Ovary (tissue), 9 donors: ENCODE data around the gene LYPD1. TPM values are rescaled to one million over a fixed set of nuclear protein-coding genes. Genes with fewer than 3 reads are reported as not detected.

Experiments
- DNase-seq, 5 donors: peaks; one replicate each; pipeline ENCODE4 v3.0.0-alpha.2; 2019 to 2020
- H3K27ac ChIP-seq, 2 donors: fragments of 200-600 bp; one replicate each; pipeline versions ENCODE4 v1.5.1 to v1.8.0; 2019 to 2022
- H3K27me3 ChIP-seq: fragments of 200-600 bp; one replicate; pipeline ENCODE4 v1.8.0; 2022
- H3K36me3 ChIP-seq: fragments of 200-600 bp; sonication (generic); one replicate; pipeline ENCODE4 v1.5.1; 2019
- H3K4me1 ChIP-seq: one replicate; pipeline ENCODE4 v1.8.1; 2013; ENCODE audit warnings: mild to moderate bottlenecking, moderate library complexity; ENCODE audit not compliant: insufficient read depth
- H3K4me3 ChIP-seq: fragments of 200-600 bp; sonication (generic); one replicate; pipeline ENCODE4 v1.5.1; 2017
- H3K9me3 ChIP-seq, 2 donors: fragments of 200-600 bp in 1 of 2; sonication (generic) in 1 of 2; one replicate each; pipeline versions ENCODE4 v1.5.1 to v1.8.1; 2013 to 2019; ENCODE audit warnings: mild to moderate bottlenecking in 1 of 2, moderate library complexity in 1 of 2
- EP300 ChIP-seq: sonication (generic); formaldehyde crosslinking; IDR thresholded peaks from one replicate; pipeline ENCODE4 v1.6.1; 2017; ENCODE audit warnings: antibody characterized with exemption
- POLR2A ChIP-seq: fragments of 450-650 bp; IDR thresholded peaks from one replicate; pipeline ENCODE4 v1.6.1; 2017; ENCODE audit warnings: antibody characterized with exemption, mild to moderate bottlenecking, moderate library complexity
- WGBS, 3 donors: extraction: QIAGEN DNeasy Blood & Tissue Kit in 1 of 3; methylation state at CpG; one replicate each; pipeline versions ENCODE4 v1.1.5 to v1.1.7; 2013 to 2017; 5-methylcytosine and 5-hydroxymethylcytosine counted together
- intact Hi-C, 4 donors: fragments of 100-400 bp; cut with DNase I; formaldehyde crosslinking; loops; one replicate each; pipeline versions ENCODE4 v1.11.0 to v1.15.1; 2022 to 2023
- polyA plus RNA-seq, 2 donors: library from polyadenylated mRNA; stranded (reverse); fragments of 200-250 nt in 1 of 2; fragments of 350-450 nt in 1 of 2; fragmentation: Illumina TruSeq in 1 of 2; extraction: RNeasy Lipid Tissue Mini Kit (QIAGEN cat#74804) in 1 of 2; gene quantifications; one replicate each; pipeline ENCODE4 v1.2.3, GENCODE V29; 2013 to 2014
- total RNA-seq, 7 donors: library from RNA; depleted of rRNA in 2 of 7; stranded (reverse); fragments of >200 nt in 2 of 7; fragmentation: NEBNext Ultra II Directional in 3 of 7; extraction: Animal tissue kit (Norgen Biotek cat#: 25700) in 3 of 7; gene quantifications; one replicate each; pipeline versions ENCODE4 v1.1.0 to v1.2.4, GENCODE V29; 2016 to 2023
- TF ChIP-seq, protein P1 (sequence below), 3 donors: fragments of 450-650 bp in 2 of 3; fragments of 200-600 bp in 1 of 3; IDR thresholded peaks; one replicate each; pipeline versions ENCODE4 v1.5.1 to v1.8.0; 2016 to 2022; ENCODE audit warnings: antibody characterized with exemption in 3 of 3, mild to moderate bottlenecking in 1 of 3
- donor health status: DM: no; HTN: no; CAD: no; lungs with moderate emphysema.
- donor health status: DM: no; HTN: no; CAD: no.
- donor health status: Bipolar disorder and iron deficiency.
- donor health status: DM: yes; HTN: yes; CAD: no.
- donor health status: DM: no; HTN: no; CAD: no.
- donor health status: DM: yes; HTN: yes; CAD: no.

The LYPD1 gene
- total and polyA plus RNA-seq, 9 donors, result 0.83 to 77.3 (median 6.9) TPM; not detected in 2

DNA sequence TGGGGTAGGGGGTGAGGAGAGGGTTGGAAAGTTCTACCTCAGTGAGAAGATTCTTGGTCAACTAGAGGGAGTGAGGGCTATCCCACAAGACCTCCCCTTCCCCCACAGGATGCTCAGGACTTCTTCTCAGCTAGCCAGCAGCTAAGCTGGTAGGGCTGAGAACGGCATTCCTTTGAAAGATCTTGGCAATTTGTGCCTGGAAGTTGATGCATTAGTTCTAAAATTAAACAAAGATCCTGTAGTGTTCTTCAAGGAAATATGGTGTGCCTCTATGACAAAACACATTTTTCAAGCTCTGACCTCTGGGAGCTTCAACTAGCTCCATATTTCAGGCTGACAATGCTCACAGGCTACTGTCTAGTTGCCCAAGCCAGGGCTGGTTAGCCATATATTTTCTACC, 2.3 kb downstream of the LYPD1 start:
- intact Hi-C loops, result no loop called here
- WGBS, 3 donors, result 27 to 35% (median 35%) methylated on average over 1 of the region's 1 CpG
- no peak for DNase-seq
- Histone ChIP-seq H3K27me3 (no peaks in the 10 kb centered on the region), H3K4me3 (no peak overlapping the region), H3K9me3 (no peaks in the 10 kb centered on the region), H3K36me3 (no peaks in the 10 kb centered on the region), H3K27ac (no peak overlapping the region), H3K4me1 (peaks cover 7% of the 10 kb centered on the region)
- TF ChIP-seq EP300 (no peak), POLR2A (no peak)
- TF ChIP-seq, protein P1, sequence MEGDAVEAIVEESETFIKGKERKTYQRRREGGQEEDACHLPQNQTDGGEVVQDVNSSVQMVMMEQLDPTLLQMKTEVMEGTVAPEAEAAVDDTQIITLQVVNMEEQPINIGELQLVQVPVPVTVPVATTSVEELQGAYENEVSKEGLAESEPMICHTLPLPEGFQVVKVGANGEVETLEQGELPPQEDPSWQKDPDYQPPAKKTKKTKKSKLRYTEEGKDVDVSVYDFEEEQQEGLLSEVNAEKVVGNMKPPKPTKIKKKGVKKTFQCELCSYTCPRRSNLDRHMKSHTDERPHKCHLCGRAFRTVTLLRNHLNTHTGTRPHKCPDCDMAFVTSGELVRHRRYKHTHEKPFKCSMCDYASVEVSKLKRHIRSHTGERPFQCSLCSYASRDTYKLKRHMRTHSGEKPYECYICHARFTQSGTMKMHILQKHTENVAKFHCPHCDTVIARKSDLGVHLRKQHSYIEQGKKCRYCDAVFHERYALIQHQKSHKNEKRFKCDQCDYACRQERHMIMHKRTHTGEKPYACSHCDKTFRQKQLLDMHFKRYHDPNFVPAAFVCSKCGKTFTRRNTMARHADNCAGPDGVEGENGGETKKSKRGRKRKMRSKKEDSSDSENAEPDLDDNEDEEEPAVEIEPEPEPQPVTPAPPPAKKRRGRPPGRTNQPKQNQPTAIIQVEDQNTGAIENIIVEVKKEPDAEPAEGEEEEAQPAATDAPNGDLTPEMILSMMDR (IDR thresholded peaks at IDR 0.05), result no peak

DNA sequence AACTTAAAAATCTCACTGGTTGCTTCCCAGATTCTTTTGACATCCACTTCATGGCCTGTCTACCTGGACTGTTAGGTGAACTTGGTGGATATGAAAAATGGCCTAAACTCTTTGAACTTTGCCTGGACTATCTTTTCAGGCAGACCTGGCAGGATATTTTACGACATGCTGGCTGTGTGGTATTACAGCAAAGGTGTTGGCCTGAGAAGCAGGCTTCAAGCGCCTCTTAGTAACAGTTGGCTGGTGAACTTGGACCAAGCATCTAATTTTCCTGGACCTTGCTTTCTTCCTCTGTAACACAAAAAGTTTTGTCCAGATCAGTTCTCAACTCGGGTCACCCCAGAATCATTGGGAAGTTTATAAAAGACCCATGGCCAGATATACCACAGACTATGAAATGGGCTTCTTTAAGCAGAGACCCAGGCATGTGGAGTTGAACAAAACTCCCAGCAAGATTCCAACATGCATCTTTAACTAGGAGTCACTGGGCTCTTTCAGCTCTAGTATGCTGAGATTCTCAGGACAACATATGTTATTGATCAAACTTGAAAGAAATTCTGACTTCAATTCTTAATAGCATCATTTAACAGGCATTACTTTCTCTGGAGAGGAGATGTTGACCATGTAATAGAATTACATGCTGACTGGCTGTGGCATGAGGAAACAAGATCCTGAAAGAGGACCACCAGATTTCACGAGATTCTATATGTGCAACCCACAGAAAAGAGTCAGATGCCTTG, 4.4 kb downstream of the LYPD1 start:
- TF ChIP-seq, protein P1 (IDR thresholded peaks at IDR 0.05), result no peak
- TF ChIP-seq POLR2A (no peak), EP300 (no peak)
- Histone ChIP-seq H3K27me3 (no peaks in the 10 kb centered on the region), H3K36me3 (no peaks in the 10 kb centered on the region), H3K4me3 (no peak overlapping the region), H3K9me3 (no peaks in the 10 kb centered on the region), H3K4me1 (peaks cover 7% of the 10 kb centered on the region), H3K27ac (no peak overlapping the region)
- DNase-seq, result no peak
- 93 to 95% (median 94%) methylated on average over 4 of the region's 4 CpGs for WGBS, 3 donors
- intact Hi-C loops, result no loop called here

DNA sequence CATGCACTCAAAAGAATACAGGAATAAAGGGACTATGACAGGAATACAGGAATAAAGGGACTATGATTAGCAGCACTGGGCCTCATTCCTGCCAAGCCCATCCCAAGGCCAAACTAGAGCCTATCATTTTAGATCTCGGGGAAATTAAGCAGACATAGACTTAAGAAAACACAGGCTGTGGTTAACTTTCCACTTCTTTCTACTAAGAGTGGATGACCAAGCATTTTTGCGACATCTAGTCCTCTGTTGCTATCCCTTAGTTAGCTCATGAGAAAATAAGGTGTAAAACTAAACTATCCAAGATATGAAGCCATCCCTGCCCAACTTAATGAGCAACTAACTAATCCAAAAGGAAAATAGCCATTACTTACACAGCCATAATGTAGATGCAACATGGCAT, 5.9 kb downstream of the LYPD1 start:
- 77 to 87% (median 85%) methylated on average over 2 of the region's 2 CpGs for WGBS, 3 donors
- Histone ChIP-seq H3K4me1 (peaks cover 2% of the 10 kb centered on the region), H3K36me3 (no peaks in the 10 kb centered on the region), H3K27ac (no peak overlapping the region), H3K9me3 (no peaks in the 10 kb centered on the region), H3K4me3 (no peak overlapping the region), H3K27me3 (no peaks in the 10 kb centered on the region)
- TF ChIP-seq POLR2A (no peak), EP300 (no peak)
- TF ChIP-seq, protein P1 (IDR thresholded peaks at IDR 0.05), result no peak
- intact Hi-C loops, result no loop called here
- no peak for DNase-seq

DNA sequence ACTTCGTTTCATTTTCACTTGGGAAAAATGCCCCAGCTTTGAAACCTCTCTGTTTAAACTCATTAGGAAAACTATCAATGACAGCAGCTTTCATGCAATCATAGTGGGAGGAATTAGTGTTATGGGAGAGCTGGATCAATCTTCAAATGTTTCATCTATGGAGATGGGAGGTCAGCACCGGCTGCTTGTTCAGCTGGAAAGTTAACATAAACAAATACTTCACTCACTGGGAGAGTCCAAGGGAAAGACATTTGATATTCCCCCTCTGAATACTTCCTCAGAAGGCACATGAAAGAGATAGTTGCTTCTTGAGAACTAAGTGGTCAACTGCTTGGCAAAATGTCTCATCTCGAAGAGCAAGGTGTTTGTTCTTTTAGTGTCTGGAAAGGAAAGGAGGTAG, 7.3 kb downstream of the LYPD1 start:
- intact Hi-C loops, result no loop called here
- Histone ChIP-seq H3K4me3 (no peak overlapping the region), H3K9me3 (no peaks in the 10 kb centered on the region), H3K27me3 (no peaks in the 10 kb centered on the region), H3K27ac (no peak overlapping the region), H3K4me1 (no peaks in the 10 kb centered on the region), H3K36me3 (no peaks in the 10 kb centered on the region)
- no peak for TF ChIP-seq POLR2A
- TF ChIP-seq, protein P1 (IDR thresholded peaks at IDR 0.05), result no peak
- TF ChIP-seq EP300, result no peak
- 2 to 10% (median 5%) methylated on average over 3 of the region's 3 CpGs for WGBS, 3 donors
- no peak for DNase-seq
